Left lung (tissue), 10 donors: ENCODE measurements around the gene ARHGEF38. TPM values are rescaled to one million over a fixed set of nuclear protein-coding genes. Genes with fewer than 3 reads are reported as not detected.

Experiments used
- ATAC-seq: fragments of 200-7000 bp; cut with Tn5 transposase; one replicate; pipeline ENCODE4 v1.9.1; 2020; ENCODE audit warnings: moderate library complexity
- DNase-seq, 4 donors: peaks; one replicate each; pipeline ENCODE4 v3.0.0-alpha.2; 2013 to 2020
- H3K27ac ChIP-seq, 2 donors: fragments of 200-600 bp; sonication (generic) in 1 of 2; one replicate each; pipeline versions ENCODE4 v1.5.0 to v1.8.0; 2020 to 2021
- H3K27me3 ChIP-seq, 2 donors: fragments of 200-600 bp; sonication (generic) in 1 of 2; one replicate each; pipeline versions ENCODE4 v1.5.0 to v1.8.0; 2020 to 2021
- H3K36me3 ChIP-seq, 2 donors: fragments of 200-600 bp; sonication (generic) in 1 of 2; one replicate each; pipeline versions ENCODE4 v1.5.0 to v1.8.0; 2020 to 2021
- H3K4me1 ChIP-seq, 2 donors: fragments of 200-600 bp; one replicate each; pipeline ENCODE4 v1.8.0; 2021
- H3K4me3 ChIP-seq, 2 donors: fragments of 200-600 bp; sonication (generic) in 1 of 2; one replicate each; pipeline versions ENCODE4 v1.5.0 to v1.8.0; 2020 to 2021; ENCODE audit warnings: mild to moderate bottlenecking in 1 of 2
- H3K9me3 ChIP-seq, 2 donors: fragments of 200-600 bp; sonication (generic) in 1 of 2; one replicate each; pipeline versions ENCODE4 v1.5.0 to v1.8.0; 2020 to 2021
- intact Hi-C, 2 donors: fragments of 100-400 bp; cut with DNase I; formaldehyde crosslinking; loops; one replicate each; pipeline versions ENCODE4 v1.11.2 to v1.14.2; 2022
- polyA plus RNA-seq, 6 donors: library from polyadenylated mRNA; unstranded; fragments of 120-200 nt; gene quantifications; one replicate each; pipeline ENCODE4 v1.2.1, GENCODE V29; 2013; ENCODE audit not compliant: insufficient read length in 6 of 6
- total RNA-seq, 2 donors: library from RNA; stranded (reverse); fragmentation: NEBNext Ultra II Directional; extraction: Animal tissue kit (Norgen Biotek cat#: 25700); gene quantifications; one replicate each; pipeline ENCODE4 v1.2.1, GENCODE V29; 2021
- TF ChIP-seq, protein P1 (sequence below), 2 donors: fragments of 200-600 bp; sonication (generic) in 1 of 2; IDR thresholded peaks; one replicate each; pipeline versions ENCODE4 v1.5.0 to v1.8.0; 2021; ENCODE audit warnings: antibody characterized with exemption in 2 of 2
- donor health status: DM: no; HTN: yes; CAD: no.
- donor health status: DM: no; HTN: no; CAD: no.

ARHGEF38 gene
- total and polyA plus RNA-seq, 8 donors = 5.0 to 12.1 (median 8.4) TPM

GRCh38 chr4:105670684-105671083 is 118.3 kb downstream of the ARHGEF38 start:
- Histone ChIP-seq H3K4me1 (no peaks in the 10 kb centered on the region), H3K27ac (no peak overlapping the region), H3K4me3 (no peak overlapping the region), H3K9me3 (no peaks in the 10 kb centered on the region), H3K27me3 (no peaks in the 10 kb centered on the region), H3K36me3 (no peaks in the 10 kb centered on the region)
- DNase-seq = no peak
- intact Hi-C loops = no loop called here
- no peak for ATAC-seq
- TF ChIP-seq, protein P1, sequence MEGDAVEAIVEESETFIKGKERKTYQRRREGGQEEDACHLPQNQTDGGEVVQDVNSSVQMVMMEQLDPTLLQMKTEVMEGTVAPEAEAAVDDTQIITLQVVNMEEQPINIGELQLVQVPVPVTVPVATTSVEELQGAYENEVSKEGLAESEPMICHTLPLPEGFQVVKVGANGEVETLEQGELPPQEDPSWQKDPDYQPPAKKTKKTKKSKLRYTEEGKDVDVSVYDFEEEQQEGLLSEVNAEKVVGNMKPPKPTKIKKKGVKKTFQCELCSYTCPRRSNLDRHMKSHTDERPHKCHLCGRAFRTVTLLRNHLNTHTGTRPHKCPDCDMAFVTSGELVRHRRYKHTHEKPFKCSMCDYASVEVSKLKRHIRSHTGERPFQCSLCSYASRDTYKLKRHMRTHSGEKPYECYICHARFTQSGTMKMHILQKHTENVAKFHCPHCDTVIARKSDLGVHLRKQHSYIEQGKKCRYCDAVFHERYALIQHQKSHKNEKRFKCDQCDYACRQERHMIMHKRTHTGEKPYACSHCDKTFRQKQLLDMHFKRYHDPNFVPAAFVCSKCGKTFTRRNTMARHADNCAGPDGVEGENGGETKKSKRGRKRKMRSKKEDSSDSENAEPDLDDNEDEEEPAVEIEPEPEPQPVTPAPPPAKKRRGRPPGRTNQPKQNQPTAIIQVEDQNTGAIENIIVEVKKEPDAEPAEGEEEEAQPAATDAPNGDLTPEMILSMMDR (IDR thresholded peaks at IDR 0.05) = no peak

DNA sequence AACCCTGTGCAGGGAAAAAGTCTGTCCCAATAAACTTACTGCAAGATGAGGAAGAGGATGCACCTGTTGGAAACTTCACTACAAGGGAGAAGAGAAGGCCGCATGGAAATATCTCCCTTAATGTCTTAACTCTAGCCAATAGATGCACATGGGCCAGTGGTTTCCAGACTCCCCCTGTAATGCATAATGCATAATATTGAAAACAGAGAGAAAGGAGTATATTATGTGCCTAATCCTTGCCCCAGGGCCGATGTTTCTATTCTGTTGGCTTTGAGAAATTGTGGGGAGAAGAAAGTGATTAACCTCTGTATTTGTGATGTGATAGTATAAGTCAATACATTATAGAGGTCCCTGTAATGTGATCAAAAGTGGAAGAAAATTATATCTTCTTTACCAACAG is 118.9 kb downstream of the ARHGEF38 start:
- DNase-seq (no peak), ATAC-seq (no peak)
- Histone ChIP-seq H3K4me3 (no peak overlapping the region), H3K27me3 (no peaks in the 10 kb centered on the region), H3K4me1 (no peaks in the 10 kb centered on the region), H3K9me3 (no peaks in the 10 kb centered on the region), H3K36me3 (no peaks in the 10 kb centered on the region), H3K27ac (no peak overlapping the region)
- intact Hi-C loops = no loop called here
- TF ChIP-seq, protein P1 (IDR thresholded peaks at IDR 0.05) = no peak

- ATAC-seq = no peak
These were observed 121.6 kb downstream of the ARHGEF38 start for GRCh38 chr4:105674011-105674410.

DNA sequence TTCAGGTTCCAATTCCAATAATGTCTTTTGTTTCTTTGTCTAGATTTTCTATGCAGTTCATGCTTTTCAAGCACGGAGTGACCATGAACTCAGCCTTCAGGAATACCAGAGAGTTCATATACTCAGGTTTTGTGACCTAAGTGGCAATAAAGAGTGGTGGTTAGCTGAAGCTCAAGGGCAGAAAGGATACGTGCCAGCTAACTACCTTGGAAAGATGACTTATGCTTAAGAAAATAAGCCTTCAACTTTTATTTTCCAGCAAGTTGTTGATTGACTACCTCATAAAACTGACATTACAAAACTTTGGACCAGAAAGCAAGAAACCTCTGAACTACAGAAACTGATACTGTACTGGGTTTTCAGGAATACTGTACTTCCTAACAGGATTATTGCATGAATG is 125.3 kb downstream of the ARHGEF38 start:
- H3K4me3 ChIP-seq = no peak overlapping the region
- no peaks in the 10 kb centered on the region for H3K27me3 ChIP-seq
- intact Hi-C loops = no loop called here
- H3K36me3 ChIP-seq = peaks cover 0 to 13% of the 10 kb centered on the region in 2 donors
- H3K27ac ChIP-seq = no peak overlapping the region
- DNase-seq = no peak
- no peak for ATAC-seq
- H3K9me3 ChIP-seq = no peaks in the 10 kb centered on the region
- TF ChIP-seq, protein P1 (IDR thresholded peaks at IDR 0.05) = no peak
- H3K4me1 ChIP-seq = no peaks in the 10 kb centered on the region

More at GRCh38 chr4:105674011-105674410, 121.6 kb downstream of the ARHGEF38 start:
- Histone ChIP-seq H3K27me3 (no peaks in the 10 kb centered on the region), H3K4me3 (no peak overlapping the region), H3K9me3 (no peaks in the 10 kb centered on the region), H3K36me3 (no peaks in the 10 kb centered on the region), H3K4me1 (no peaks in the 10 kb centered on the region), H3K27ac (no peak overlapping the region)
- TF ChIP-seq, protein P1 (IDR thresholded peaks at IDR 0.05) = no peak
- DNase-seq = no peak
- intact Hi-C loops = no loop called here

GRCh38 chr4:105679186-105679585 is 126.8 kb downstream of the ARHGEF38 start:
- Histone ChIP-seq H3K9me3 (no peaks in the 10 kb centered on the region), H3K27me3 (no peaks in the 10 kb centered on the region), H3K4me3 (no peak overlapping the region), H3K27ac (no peak overlapping the region), H3K4me1 (peaks cover 0 to 5% of the 10 kb centered on the region in 2 donors), H3K36me3 (peaks cover 0 to 20% of the 10 kb centered on the region in 2 donors)
- ATAC-seq = no peak
- intact Hi-C loops = no loop called here
- DNase-seq = no peak
- TF ChIP-seq, protein P1 (IDR thresholded peaks at IDR 0.05) = no peak
